Heart left ventricle (tissue), 16 donors: ENCODE data around the gene WDR36. TPM values are rescaled to one million over a fixed set of nuclear protein-coding genes. Genes with fewer than 3 reads are reported as not detected.

Experiments
- ATAC-seq, 4 donors: fragments of 200-7000 bp; cut with Tn5 transposase; one replicate each; pipeline ENCODE4 v1.9.1; 2020 to 2022; ENCODE audit warnings: moderate library complexity in 4 of 4, mild to moderate bottlenecking in 3 of 4, moderate number of reproducible peaks in 1 of 4
- DNase-seq, 5 donors: peaks; one replicate each; pipeline ENCODE4 v3.0.0-alpha.2; 2020
- H3K27ac ChIP-seq, 12 donors: fragments of 200-600 bp; sonication (generic) in 4 of 12; one replicate each; pipeline versions ENCODE4 v1.5.0 to v1.8.0; 2016 to 2022; ENCODE audit warnings: mild to moderate bottlenecking in 2 of 12
- H3K27me3 ChIP-seq, 9 donors: fragments of 200-600 bp; sonication (generic) in 2 of 9; one replicate each; pipeline versions ENCODE4 v1.5.1 to v1.8.0; 2016 to 2022; ENCODE audit warnings: mild to moderate bottlenecking in 3 of 9
- H3K36me3 ChIP-seq, 9 donors: fragments of 200-600 bp; sonication (generic) in 2 of 9; one replicate each; pipeline versions ENCODE4 v1.5.0 to v1.8.0; 2018 to 2022; ENCODE audit warnings: mild to moderate bottlenecking in 2 of 9
- H3K4me1 ChIP-seq, 12 donors: fragments of 200-600 bp; sonication (generic) in 4 of 12; one replicate each; pipeline versions ENCODE4 v1.5.0 to v1.8.0; 2016 to 2022; ENCODE audit warnings: mild to moderate bottlenecking in 3 of 12
- H3K4me3 ChIP-seq, 12 donors: fragments of 200-600 bp; sonication (generic) in 4 of 12; one replicate each; pipeline versions ENCODE4 v1.5.0 to v1.8.0; 2017 to 2022; ENCODE audit warnings: mild to moderate bottlenecking in 9 of 12, moderate library complexity in 4 of 12
- H3K9me3 ChIP-seq, 12 donors: fragments of 200-600 bp; sonication (generic) in 4 of 12; one replicate each; pipeline versions ENCODE4 v1.5.0 to v1.8.0; 2016 to 2022; ENCODE audit warnings: mild to moderate bottlenecking in 1 of 12
- CTCF ChIP-seq, 12 donors: fragments of 200-600 bp; sonication (generic) in 4 of 12; IDR thresholded peaks; one replicate each; pipeline versions ENCODE4 v1.5.0 to v1.8.0; 2018 to 2022; ENCODE audit warnings: antibody characterized with exemption in 12 of 12, mild to moderate bottlenecking in 5 of 12
- POLR2A ChIP-seq, 2 donors: fragments of 450-650 bp; IDR thresholded peaks; one replicate each; pipeline ENCODE4 v1.6.1; 2017; ENCODE audit warnings: antibody characterized with exemption in 2 of 2, mild to moderate bottlenecking in 2 of 2, moderate library complexity in 2 of 2
- WGBS, 4 donors: extraction: QIAGEN DNeasy Blood & Tissue Kit in 2 of 4; methylation state at CpG; one replicate each; pipeline versions ENCODE4 v1.1.5 to v1.1.7; 2013 to 2018; 5-methylcytosine and 5-hydroxymethylcytosine counted together
- intact Hi-C, 10 donors: fragments of 100-400 bp; cut with DNase I; formaldehyde crosslinking; loops; one replicate each; pipeline versions ENCODE4 v1.11.1 to v1.14.2; 2022
- polyA plus RNA-seq, 2 donors: library from polyadenylated mRNA; stranded (reverse); fragments of 200-250 nt; gene quantifications; one replicate each; pipeline ENCODE4 v1.2.3, GENCODE V29; 2013
- total RNA-seq, 9 donors: library from RNA; depleted of rRNA in 2 of 9; stranded (reverse); fragments of >200 nt in 2 of 9; fragmentation: NEBNext Ultra II Directional in 3 of 9; extraction: Animal tissue kit (Norgen Biotek cat#: 25700) in 3 of 9; gene quantifications; one replicate each; pipeline versions ENCODE4 v1.1.0 to v1.2.4, GENCODE V29; 2016 to 2023
- donor health status: ischemic (EF 13 %, LVEDD 7.1; RV severe dilation, severe dysfunction).
- donor health status: healthy with polysubstance abuse.
- donor health status: DM: no; HTN: yes; CAD: no.
- donor health status: DM: no; HTN: no; CAD: no.
- donor health status: ischemic (EF 25% LVEDD 6.9; RV normal size, moderate dysfunction).
- donor health status: ischemic (EF 25% LVEDD 5.7; RV mildly dilated, moderate dysfunction).
- donor health status: healthy.
- donor health status: DM: yes; HTN: yes; CAD: no.
- donor health status: ischemic (EF 35%, LVEDD 5.7; RV mildly dilated, moderate dysfunction).
- donor health status: nonischemic (EF 11% LVEDD 7.7; RV severe dilation, severe dysfunction).
- donor health status: DM: yes; HTN: yes; CAD: no.
- donor health status: PGD.
- donor health status: ischemic (EF 29% LVEDD 5.4; RV normal size, mild dysfunction).
- donor health status: nonischemic (EF 23%, LVEDD 6.1; RV moderate dilation, normal function).

WDR36 gene
- total and polyA plus RNA-seq, 11 donors, result 4.3 to 18.0 (median 11.7) TPM

GRCh38 chr5:111153483-111153882 is 61.3 kb downstream of the WDR36 start:
- 58 to 66% (median 64%) methylated on average over 1 of the region's 1 CpG for WGBS, 4 donors
- TF ChIP-seq POLR2A (IDR thresholded peaks at IDR 0.05) (no peak), CTCF (IDR thresholded peaks at IDR 0.05) (no peak)
- intact Hi-C loops, result loop anchor here in 2 of 10 donors (10.0 kb wide), 2 partner anchors 381 to 991 kb away; no protein-coding TSS in a partner anchor

DNA sequence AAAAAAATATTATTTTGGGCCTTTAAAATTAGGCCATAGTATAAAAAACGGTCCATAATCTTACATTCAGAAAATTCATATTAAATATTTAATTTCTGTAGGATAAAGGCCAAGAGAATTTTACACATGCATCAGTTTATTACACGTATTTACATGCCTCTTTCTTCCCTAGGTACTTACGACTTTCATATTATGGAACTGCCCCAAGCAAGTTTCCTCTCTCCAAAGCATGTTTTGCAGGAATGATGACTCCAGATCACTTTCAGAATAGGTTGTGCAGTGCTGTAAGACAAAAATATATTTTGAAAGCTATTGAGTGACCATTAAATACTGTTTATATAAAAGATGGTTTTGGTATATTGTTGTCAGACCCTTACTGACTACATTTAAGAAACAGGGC is 61.8 kb downstream of the WDR36 start:
- WGBS, 4 donors, result 82 to 92% (median 84%) methylated on average over 3 of the region's 3 CpGs
- Histone ChIP-seq H3K4me3 (no peak overlapping the region), H3K27ac (no peak overlapping the region), H3K36me3 (no peaks in the 10 kb centered on the region), H3K9me3 (no peaks in the 10 kb centered on the region), H3K27me3 (peaks cover 0 to 3% (median 0%) of the 10 kb centered on the region in 9 donors), H3K4me1 (peaks cover 0 to 3% (median 0%) of the 10 kb centered on the region in 12 donors)
- ATAC-seq (no peak), DNase-seq (no peak)
- no peak for TF ChIP-seq POLR2A (IDR thresholded peaks at IDR 0.05)
- no peak for TF ChIP-seq CTCF (IDR thresholded peaks at IDR 0.05)
- intact Hi-C loops, result loop anchor here in 2 of 10 donors (10.0 kb wide), 2 partner anchors 381 to 991 kb away; no protein-coding TSS in a partner anchor

More at GRCh38 chr5:111153483-111153882, 61.3 kb downstream of the WDR36 start:
- no peaks in the 10 kb centered on the region for H3K9me3 ChIP-seq
- H3K27ac ChIP-seq, result no peak overlapping the region
- no peak for ATAC-seq
- no peak overlapping the region for H3K4me3 ChIP-seq
- H3K4me1 ChIP-seq, result peaks cover 0 to 3% (median 0%) of the 10 kb centered on the region in 12 donors
- H3K36me3 ChIP-seq, result no peaks in the 10 kb centered on the region
- no peak for DNase-seq
- H3K27me3 ChIP-seq, result peaks cover 0 to 3% (median 0%) of the 10 kb centered on the region in 9 donors

DNA sequence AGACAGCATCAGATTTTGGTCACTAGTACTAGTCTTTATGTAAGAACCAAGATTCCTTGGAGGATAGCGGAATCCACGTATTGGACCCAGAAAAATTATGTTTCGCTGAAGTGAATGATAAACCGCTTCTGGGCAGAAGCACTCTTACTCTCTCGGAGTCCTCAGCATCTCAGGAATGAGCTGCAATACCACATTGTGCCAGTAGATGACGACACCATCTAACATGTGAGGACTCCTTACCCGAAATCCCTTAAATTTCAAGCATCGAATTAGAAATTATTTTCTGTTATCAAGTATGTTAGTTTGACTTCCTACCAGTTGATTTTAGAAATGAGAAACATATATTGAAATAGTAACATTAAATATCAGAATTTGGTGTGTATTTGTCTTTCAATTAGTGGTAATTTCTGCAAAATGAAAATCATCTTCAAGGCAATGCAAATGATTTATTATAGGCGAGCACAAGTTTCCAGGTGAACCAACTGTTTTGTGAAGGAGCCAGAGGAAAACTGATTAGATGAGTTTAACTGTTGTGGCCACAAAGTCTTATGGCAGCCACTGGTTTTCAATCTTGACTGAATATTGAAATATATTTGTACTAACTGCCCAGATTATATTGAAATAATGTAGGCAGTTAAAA is 66.1 kb downstream of the WDR36 start:
- DNase-seq (peak in 4 of 5 donors; percentile 39 to 58 (median 46)), ATAC-seq (peak in 3 of 4 donors; percentile 54 to 64 (median 63))
- no peak overlapping the region for H3K27ac ChIP-seq
- WGBS, 4 donors, result 14 to 18% (median 17%) methylated on average over 9 of the region's 9 CpGs
- TF ChIP-seq CTCF (IDR thresholded peaks at IDR 0.05) (peak; percentile 98 to 100 (median 100)), POLR2A (IDR thresholded peaks at IDR 0.05) (no peak)
- no peak overlapping the region for H3K4me3 ChIP-seq
- no peaks in the 10 kb centered on the region for H3K27me3 ChIP-seq
- H3K9me3 ChIP-seq, result no peaks in the 10 kb centered on the region
- peaks cover 0 to 3% (median 0%) of the 10 kb centered on the region in 12 donors for H3K4me1 ChIP-seq
- no peaks in the 10 kb centered on the region for H3K36me3 ChIP-seq
- intact Hi-C loops, result loop anchor here (1.0 to 10.0 kb wide), 7 partner anchors 119 to 989 kb away; no protein-coding TSS in a partner anchor

GRCh38 chr5:111159845-111160244 is 67.7 kb downstream of the WDR36 start:
- Histone ChIP-seq H3K9me3 (no peaks in the 10 kb centered on the region), H3K4me1 (peaks cover 0 to 3% (median 0%) of the 10 kb centered on the region in 12 donors), H3K4me3 (no peak overlapping the region), H3K27ac (no peak overlapping the region), H3K36me3 (no peaks in the 10 kb centered on the region), H3K27me3 (no peaks in the 10 kb centered on the region)
- TF ChIP-seq POLR2A (IDR thresholded peaks at IDR 0.05) (no peak), CTCF (IDR thresholded peaks at IDR 0.05) (no peak)
- no peak for ATAC-seq
- WGBS, 4 donors, result 64 to 71% (median 67%) methylated on average over 7 of the region's 7 CpGs
- no peak for DNase-seq
- intact Hi-C loops, result loop anchor here (2.0 to 10.0 kb wide), 9 partner anchors 117 to 992 kb away; partner anchors contain the start of gene STARD4 (in 1 of the 10)
